Measurements from ENCODE around the gene TSTD2. TPM values are rescaled to one million over a fixed set of nuclear protein-coding genes. Genes with fewer than 3 reads are reported as not detected.

The TSTD2 gene
- total and polyA plus RNA-seq, 10 donors, result 8.1 to 31.0 (median 19.2) TPM

DNA sequence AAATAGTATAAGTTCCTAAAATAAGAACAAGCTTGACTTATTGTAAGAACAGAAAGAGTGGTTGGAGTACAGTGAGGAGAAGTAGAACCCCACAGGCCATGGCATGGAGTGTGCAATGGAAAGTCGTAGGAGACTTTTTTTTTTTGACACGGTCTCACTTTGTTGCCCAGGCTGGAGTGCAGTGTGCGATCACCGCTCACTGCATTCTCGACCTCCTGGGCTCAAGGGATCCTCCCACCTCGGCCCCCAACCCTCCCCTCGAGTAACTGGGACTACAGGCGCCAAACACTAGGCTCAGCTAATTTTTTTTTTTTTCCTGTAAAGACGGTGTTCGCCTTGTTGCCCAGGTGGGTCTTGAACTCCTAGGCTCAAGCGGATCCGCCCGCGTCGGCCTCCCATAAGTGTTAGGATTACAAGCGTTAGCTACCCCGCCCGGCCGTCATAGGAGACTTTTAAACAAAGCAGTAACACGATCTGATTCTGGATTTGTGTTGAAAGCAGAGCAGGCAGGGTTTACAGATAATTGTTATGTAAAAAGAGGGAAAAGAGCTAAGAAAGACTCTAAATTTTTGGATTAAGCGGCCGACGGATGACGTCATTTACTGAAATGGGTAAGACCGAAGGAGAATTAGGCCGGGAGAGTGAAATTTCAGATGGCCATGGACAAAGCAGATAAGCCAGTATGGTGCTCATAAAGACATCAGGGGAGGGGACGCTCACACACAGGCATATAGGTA is 752 bp downstream of the TSTD2 start:
- H3K9me3 ChIP-seq, result no peaks in the 10 kb centered on the region
- peak; percentile 86 for DNase-seq
- H3K36me3 ChIP-seq, result peaks cover 0 to 3% (median 0%) of the 10 kb centered on the region in 6 donors
- H3K27ac ChIP-seq, result peak overlapping the region; percentile 93 to 99 (median 96)
- 2 to 3% (median 2%) methylated on average over 27 of the region's 27 CpGs for WGBS, 5 donors
- H3K4me3 ChIP-seq, result peak overlapping the region; percentile 39 to 98 (median 88)
- no peaks in the 10 kb centered on the region for H3K27me3 ChIP-seq (replicated peaks in 1 of 7)
- H3K4me1 ChIP-seq, result peaks cover 35 to 61% (median 47%) of the 10 kb centered on the region in 6 donors
- intact Hi-C loops (cut with DNase I; ENCODE audit: low total_unique reads), result no loop called here
- TF ChIP-seq POLR2A (IDR thresholded peaks at IDR 0.05), result peak in 1 of 3 donors; percentile 6
- no peak for TF ChIP-seq POLR2AphosphoS5 (IDR thresholded peaks at IDR 0.05)

GRCh38 chr9:97630591-97630990 is 2.6 kb downstream of the TSTD2 start:
- H3K9me3 ChIP-seq, result no peaks in the 10 kb centered on the region
- H3K27me3 ChIP-seq (replicated peaks in 1 of 7), result no peaks in the 10 kb centered on the region
- peaks cover 22 to 45% (median 33%) of the 10 kb centered on the region in 6 donors for H3K4me1 ChIP-seq
- no peak overlapping the region for H3K4me3 ChIP-seq
- DNase-seq, result no peak
- intact Hi-C loops (cut with DNase I; ENCODE audit: low total_unique reads), result no loop called here
- peaks cover 0 to 17% (median 1%) of the 10 kb centered on the region in 6 donors for H3K36me3 ChIP-seq
- no peak overlapping the region for H3K27ac ChIP-seq
- TF ChIP-seq POLR2A (IDR thresholded peaks at IDR 0.05), result no peak
- no peak for TF ChIP-seq POLR2AphosphoS5 (IDR thresholded peaks at IDR 0.05)
- TF ChIP-seq CTCF (IDR thresholded peaks at IDR 0.05 in 8 of 11, conservative IDR thresholded peaks at IDR 0.05 in 3 of 11), result no peak

DNA sequence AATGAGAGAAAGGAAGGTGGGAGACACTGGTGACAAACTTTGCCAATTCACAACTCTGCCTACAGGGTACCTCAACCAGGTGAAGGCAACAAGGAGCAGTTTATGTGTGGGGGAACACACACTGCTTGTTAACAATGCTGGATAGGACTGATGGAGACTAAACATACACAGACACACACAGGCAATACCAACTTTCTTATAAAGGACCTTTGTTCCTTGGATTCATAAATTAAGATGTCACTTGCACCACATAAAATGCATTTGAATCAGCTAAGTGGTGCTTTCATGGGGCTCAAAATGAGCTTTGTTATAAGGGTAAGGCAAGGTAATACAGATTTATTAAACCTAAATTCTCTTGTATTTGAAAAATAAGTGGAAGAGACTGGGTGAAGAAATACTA is 4.0 kb downstream of the TSTD2 start:
- Histone ChIP-seq H3K27me3 (replicated peaks in 1 of 7) (no peaks in the 10 kb centered on the region), H3K9me3 (no peaks in the 10 kb centered on the region), H3K36me3 (peaks cover 0 to 32% (median 9%) of the 10 kb centered on the region in 6 donors), H3K4me1 (peaks cover 8 to 30% (median 18%) of the 10 kb centered on the region in 6 donors), H3K4me3 (no peak overlapping the region), H3K27ac (no peak overlapping the region)
- no peak for DNase-seq
- TF ChIP-seq POLR2A (IDR thresholded peaks at IDR 0.05), result no peak
- TF ChIP-seq POLR2AphosphoS5 (IDR thresholded peaks at IDR 0.05), result no peak
- no peak for TF ChIP-seq CTCF (IDR thresholded peaks at IDR 0.05 in 8 of 11, conservative IDR thresholded peaks at IDR 0.05 in 3 of 11)
- intact Hi-C loops (cut with DNase I; ENCODE audit: low total_unique reads), result no loop called here

- intact Hi-C loops (cut with DNase I; ENCODE audit: low total_unique reads), result no loop called here
- H3K4me1 ChIP-seq, result peaks cover 8 to 28% (median 17%) of the 10 kb centered on the region in 6 donors
- no peaks in the 10 kb centered on the region for H3K27me3 ChIP-seq (replicated peaks in 1 of 7)
- H3K9me3 ChIP-seq, result no peaks in the 10 kb centered on the region
- no peak overlapping the region for H3K27ac ChIP-seq
- WGBS, 5 donors, result 91 to 97% (median 95%) methylated on average over 3 of the region's 3 CpGs
- TF ChIP-seq CTCF (IDR thresholded peaks at IDR 0.05 in 8 of 11, conservative IDR thresholded peaks at IDR 0.05 in 3 of 11) (no peak), POLR2AphosphoS5 (IDR thresholded peaks at IDR 0.05) (no peak), POLR2A (IDR thresholded peaks at IDR 0.05) (no peak)
- no peak for DNase-seq
- no peak overlapping the region for H3K4me3 ChIP-seq
- peaks cover 0 to 37% (median 11%) of the 10 kb centered on the region in 6 donors for H3K36me3 ChIP-seq
Measured at GRCh38 chr9:97628668-97629067, 4.5 kb downstream of the TSTD2 start.
